ENCODE results near the gene TSEN2. TPM values are rescaled to one million over a fixed set of nuclear protein-coding genes. Genes with fewer than 3 reads are reported as not detected.

Gene TSEN2
- total RNA-seq, 1 experiment from 2014 or later = 22.0 TPM

DNA sequence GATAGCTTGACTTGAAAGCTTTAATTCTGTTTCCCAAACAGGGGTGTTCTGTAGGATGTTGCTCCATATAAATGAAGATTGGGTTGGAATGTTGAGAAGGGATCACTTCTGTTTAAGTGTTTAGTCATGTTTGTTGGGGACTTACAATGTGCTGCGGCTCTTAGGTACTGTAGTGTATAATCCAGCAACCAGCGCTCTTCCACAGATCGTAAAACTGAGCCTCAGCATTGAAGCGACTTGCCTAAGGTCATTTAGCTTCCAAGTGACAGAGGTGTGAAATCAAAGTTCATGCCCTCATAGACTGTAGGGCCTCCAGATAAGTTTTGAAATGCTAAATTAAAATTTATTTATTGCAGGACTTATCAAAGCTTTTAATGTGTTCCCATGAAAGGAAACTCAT lies 74.4 kb downstream of the TSEN2 start:
- no CpG with 5 or more reads among the region's 4 CpGs for WGBS (ENCODE audit: extremely low coverage, insufficient read length, low lambda C conversion rate)
- H3K27ac ChIP-seq (ENCODE audit: insufficient read length, low read depth, low read length) = no peak overlapping the region

More for the DNA sequence above, 74.4 kb downstream of the TSEN2 start:
- TF ChIP-seq, protein P1, sequence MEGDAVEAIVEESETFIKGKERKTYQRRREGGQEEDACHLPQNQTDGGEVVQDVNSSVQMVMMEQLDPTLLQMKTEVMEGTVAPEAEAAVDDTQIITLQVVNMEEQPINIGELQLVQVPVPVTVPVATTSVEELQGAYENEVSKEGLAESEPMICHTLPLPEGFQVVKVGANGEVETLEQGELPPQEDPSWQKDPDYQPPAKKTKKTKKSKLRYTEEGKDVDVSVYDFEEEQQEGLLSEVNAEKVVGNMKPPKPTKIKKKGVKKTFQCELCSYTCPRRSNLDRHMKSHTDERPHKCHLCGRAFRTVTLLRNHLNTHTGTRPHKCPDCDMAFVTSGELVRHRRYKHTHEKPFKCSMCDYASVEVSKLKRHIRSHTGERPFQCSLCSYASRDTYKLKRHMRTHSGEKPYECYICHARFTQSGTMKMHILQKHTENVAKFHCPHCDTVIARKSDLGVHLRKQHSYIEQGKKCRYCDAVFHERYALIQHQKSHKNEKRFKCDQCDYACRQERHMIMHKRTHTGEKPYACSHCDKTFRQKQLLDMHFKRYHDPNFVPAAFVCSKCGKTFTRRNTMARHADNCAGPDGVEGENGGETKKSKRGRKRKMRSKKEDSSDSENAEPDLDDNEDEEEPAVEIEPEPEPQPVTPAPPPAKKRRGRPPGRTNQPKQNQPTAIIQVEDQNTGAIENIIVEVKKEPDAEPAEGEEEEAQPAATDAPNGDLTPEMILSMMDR (conservative IDR thresholded peaks at IDR 0.05) = no peak
- Histone ChIP-seq H3K4ac (ENCODE audit: low read depth, low read length) (no peak overlapping the region), H4K5ac (ENCODE audit: insufficient read length, low read depth, low read length) (no peak overlapping the region), H4K8ac (replicated peaks; ENCODE audit: insufficient read length, low read depth, low read length) (no peak overlapping the region), H3K79me1 (ENCODE audit: insufficient read depth, low read depth, low read length, poor library complexity, severe bottlenecking) (peaks cover 15% of the 10 kb centered on the region), H2AFZ (ENCODE audit: low read length) (no peak overlapping the region), H3K79me2 (ENCODE audit: insufficient read depth, low read length) (peaks cover 40% of the 10 kb centered on the region; the same call in 1 of the 2 replicates), H2BK12ac (ENCODE audit: insufficient read length, low read depth, low read length) (no peak overlapping the region), H4K91ac (ENCODE audit: insufficient read length, low read depth, low read length) (no peak overlapping the region), H3K27me3 (ENCODE audit: insufficient read depth, low read length) (no peaks in the 10 kb centered on the region), H3K23ac (ENCODE audit: insufficient read length, low read depth, low read length) (no peak overlapping the region), H3T11ph (ENCODE audit: low read length) (no peak overlapping the region), H2AK5ac (ENCODE audit: insufficient read length, low read length) (no peak overlapping the region), H2BK15ac (ENCODE audit: low read depth, low read length) (no peak overlapping the region), H4K20me1 (ENCODE audit: control insufficient read depth, insufficient read depth, insufficient read length) (no peaks in the 10 kb centered on the region), H2BK20ac (ENCODE audit: low read depth, low read length, poor library complexity, severe bottlenecking) (no peak overlapping the region), H3K4me1 (ENCODE audit: insufficient read depth, low read length) (no peaks in the 10 kb centered on the region), H3K14ac (ENCODE audit: insufficient read depth, low read length) (no peak overlapping the region), H3K18ac (ENCODE audit: insufficient read length, low read depth, low read length) (no peak overlapping the region), H3K56ac (ENCODE audit: insufficient read length, low read depth, low read length) (no peak overlapping the region), H3K23me2 (ENCODE audit: insufficient read length, low read depth, low read length, poor library complexity, severe bottlenecking) (peaks cover 12% of the 10 kb centered on the region), H3K9me3 (ENCODE audit: control insufficient read depth, low read depth, low read length) (no peaks in the 10 kb centered on the region), H2BK120ac (ENCODE audit: low read depth, low read length, poor library complexity, severe bottlenecking) (no peak overlapping the region), H2BK5ac (ENCODE audit: insufficient read length, low read length) (no peak overlapping the region), H3K4me2 (ENCODE audit: insufficient read depth, insufficient read length, low read length) (peak overlapping the region; percentile 96), H3K9ac (ENCODE audit: extremely low read depth, insufficient read length, low read length) (no peak overlapping the region)
- peaks cover 5% of the 10 kb centered on the region; the same call in 1 of the 2 replicates for H3K27me3 Mint-ChIP-seq (ENCODE audit: low read depth)
- no peak overlapping the region for H3K27ac Mint-ChIP-seq
- H3K4me1 Mint-ChIP-seq = peaks cover 48 to 49% of the 10 kb centered on the region in 2 experiments
- no peaks in the 10 kb centered on the region for H3K9me3 Mint-ChIP-seq
- peak overlapping the region; percentile 30 to 87; a peak in 3 of 5 replicates for H3K4me3 Mint-ChIP-seq
- no peak for DNase-seq
- H3K36me3 Mint-ChIP-seq (ENCODE audit: insufficient read depth in 1 of 3, low read depth in 3 of 3) = no peaks in the 10 kb centered on the region

Data from H9 (cell line).